PC-3 (cell line): Measurements from ENCODE around the gene LPIN1. TPM values are rescaled to one million over a fixed set of nuclear protein-coding genes. Genes with fewer than 3 reads are reported as not detected.
"Not testable (repeated sequence)": the region's sequence is repeated elsewhere in the genome, so short reads cannot be mapped to it uniquely, and the experiment has no call there.

ENCODE experiments used
- ATAC-seq: fragments of 200-7000 bp; cut with Tn5 transposase; 2 replicates; pipeline ENCODE4 v1.9.1; 2020; ENCODE audit warnings: mild to moderate bottlenecking, moderate library complexity
- BruUV-seq: library from RNA; stranded (reverse); fragments of 400-500 nt; replicated peaks from 2 replicates; lab custom pipeline; 2021; lab: Mats Ljungman, UMichigan
- CTCF ChIA-PET: fragments of 300-600 bp; sonication (Branson Sonifier 250); formaldehyde crosslinking; loops from one replicate; lab custom pipeline; 2022; ENCODE audit warnings: antibody characterized with exemption; lab: Charles Lee
- POLR2A ChIA-PET: fragments of 300-600 bp; sonication (Branson Sonifier 250); formaldehyde crosslinking; loops from one replicate; lab custom pipeline; 2022; ENCODE audit warnings: antibody characterized with exemption; ENCODE audit not compliant: unreplicated experiment; lab: Charles Lee
- DNase-seq: peaks from one replicate; pipeline ENCODE4 v3.0.0-alpha.2; 2015
- H2AFZ ChIP-seq: fragments of 300-600 bp; sonication (generic); 2 replicates; pipeline ENCODE4 v1.6.0; 2016; ENCODE audit warnings: antibody characterized with exemption, low read length
- H3F3A ChIP-seq: fragments of 300-600 bp; sonication (generic); one replicate; pipeline ENCODE4 v1.6.0; 2017; ENCODE audit warnings: antibody characterized with exemption, low read length, control low read depth, mild to moderate bottlenecking; ENCODE audit not compliant: unreplicated experiment
- H3K27ac ChIP-seq: fragments of 300-600 bp; sonication (generic); 2 replicates; pipeline ENCODE4 v1.5.1; 2016; ENCODE audit warnings: mild to moderate bottlenecking, low read length
- H3K27me3 ChIP-seq: fragments of 300-600 bp; sonication (generic); 2 replicates; pipeline ENCODE4 v1.6.1; 2016; ENCODE audit warnings: low read length, mixed read lengths
- H3K36me3 ChIP-seq: fragments of 300-600 bp; sonication (generic); 2 replicates; pipeline ENCODE4 v1.6.1; 2016; ENCODE audit warnings: low read depth, mixed run types, low read length, mixed read lengths
- H3K4me1 ChIP-seq: fragments of 300-600 bp; sonication (generic); 2 replicates; pipeline ENCODE4 v1.5.1; 2016; ENCODE audit warnings: low read length; ENCODE audit not compliant: insufficient read depth
- H3K4me2 ChIP-seq: fragments of 300-600 bp; sonication (generic); 2 replicates; pipeline ENCODE4 v1.6.0; 2016; ENCODE audit warnings: low read length
- H3K4me3 ChIP-seq: fragments of 300-600 bp; sonication (generic); 2 replicates; pipeline ENCODE4 v1.5.1; 2016; ENCODE audit warnings: mild to moderate bottlenecking, low read length, mixed read lengths
- H3K79me2 ChIP-seq: fragments of 300-600 bp; sonication (generic); 2 replicates; pipeline ENCODE4 v1.6.1; 2017; ENCODE audit warnings: low read length, mixed read lengths
- H3K9ac ChIP-seq: fragments of 300-600 bp; sonication (generic); 2 replicates; pipeline ENCODE4 v1.6.0; 2016; ENCODE audit warnings: mild to moderate bottlenecking, low read length
- H3K9me2 ChIP-seq: fragments of 300-600 bp; sonication (generic); replicated peaks from 2 replicates; pipeline ENCODE4 v1.6.1; 2016; ENCODE audit warnings: mixed run types, low read length, mixed read lengths
- H3K9me3 ChIP-seq: fragments of 300-600 bp; sonication (generic); 2 replicates; pipeline ENCODE4 v1.6.1; 2016; ENCODE audit warnings: low read length, mixed read lengths
- H4K20me1 ChIP-seq: fragments of 300-600 bp; sonication (generic); 2 replicates; pipeline ENCODE4 v1.6.1; 2016; ENCODE audit warnings: low read length, mixed read lengths
- CTCF ChIP-seq: fragments of 300-600 bp; sonication (generic); conservative IDR thresholded peaks from 2 replicates; pipeline ENCODE4 v1.5.1; 2017; ENCODE audit warnings: antibody characterized with exemption, low read depth, mild to moderate bottlenecking, low read length
- EZH2 ChIP-seq: fragments of 300-600 bp; sonication (generic); IDR thresholded peaks from one replicate; pipeline ENCODE4 v1.6.1; 2017; ENCODE audit warnings: antibody characterized with exemption, mild to moderate bottlenecking, low read length; ENCODE audit not compliant: unreplicated experiment
- EZH2phosphoT487 ChIP-seq: fragments of 300-600 bp; sonication (generic); IDR thresholded peaks from 2 replicates; pipeline ENCODE4 v1.6.1; 2018; ENCODE audit warnings: mild to moderate bottlenecking, antibody characterized with exemption, low read length, borderline replicate concordance
- intact Hi-C: fragments of 100-400 bp; cut with micrococcal nuclease; formaldehyde crosslinking; loops from 2 replicates; pipeline ENCODE4 v1.9.0; 2023
- total RNA-seq: library from RNA; depleted of rRNA; stranded (reverse); fragments of >200 nt; gene quantifications from 2 replicates; pipeline ENCODE4 v1.2.3, GENCODE V29; 2014

The LPIN1 gene
- total RNA-seq, 1 experiment from 2014 or later = 40.9 TPM

- H3K36me3 ChIP-seq, H3K9me2 ChIP-seq, H3K4me1 ChIP-seq, POLR2A ChIA-PET, intact Hi-C loops, DNase-seq, H3F3A ChIP-seq, H3K9ac ChIP-seq, H3K79me2 ChIP-seq, H4K20me1 ChIP-seq, H2AFZ ChIP-seq, H3K27me3 ChIP-seq, H3K9me3 ChIP-seq, H3K4me3 ChIP-seq, CTCF ChIA-PET, BruUV-seq, H3K4me2 ChIP-seq, H3K27ac ChIP-seq, ATAC-seq: not testable (repeated sequence)
Measured at GRCh38 chr2:11847935-11848334, 101.5 kb downstream of the LPIN1 start.

DNA sequence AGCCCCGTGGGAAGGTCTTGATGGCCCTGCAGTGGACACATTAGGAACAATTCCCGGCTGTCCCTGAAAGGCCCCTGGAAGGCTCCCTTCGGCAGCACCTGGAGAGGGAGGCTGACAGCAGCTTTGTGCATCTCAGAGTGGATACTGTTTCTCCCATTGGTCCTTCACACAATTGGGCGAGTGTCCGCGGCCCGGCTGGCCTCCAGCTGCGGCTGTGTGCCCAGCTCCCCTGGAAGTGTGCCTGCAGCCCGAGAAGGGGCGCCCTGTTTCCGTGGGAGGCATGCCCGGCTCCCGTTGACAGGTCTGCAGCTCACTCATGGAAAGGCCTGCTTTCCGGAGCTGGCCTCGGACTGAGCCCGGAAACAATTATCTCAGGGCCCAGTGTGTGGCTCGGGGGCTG lies 103.7 kb downstream of the LPIN1 start:
- no peaks in the 10 kb centered on the region for H3F3A ChIP-seq
- H3K36me3 ChIP-seq = no peaks in the 10 kb centered on the region
- no peak overlapping the region for H3K4me3 ChIP-seq
- H3K9ac ChIP-seq = no peak overlapping the region
- no peak overlapping the region for H3K27ac ChIP-seq
- POLR2A ChIA-PET = no interaction called here
- H3K79me2 ChIP-seq = no peaks in the 10 kb centered on the region
- no peak overlapping the region for H2AFZ ChIP-seq
- no TSS peak for BruUV-seq
- H4K20me1 ChIP-seq = no peaks in the 10 kb centered on the region
- H3K9me2 ChIP-seq = no peaks in the 10 kb centered on the region
- no peaks in the 10 kb centered on the region for H3K27me3 ChIP-seq
- ATAC-seq (no peak), DNase-seq (no peak)
- H3K9me3 ChIP-seq = 0 out of 2 replicates have a peak, but pooled peaks cover 9% of the 10 kb centered on the region
- CTCF ChIA-PET = no interaction called here
- no peak for TF ChIP-seq CTCF
- TF ChIP-seq EZH2phosphoT487 = no peak
- TF ChIP-seq EZH2 = no peak
- no peaks in the 10 kb centered on the region for H3K4me1 ChIP-seq
- intact Hi-C loops = no loop called here
- no peak overlapping the region for H3K4me2 ChIP-seq

DNA sequence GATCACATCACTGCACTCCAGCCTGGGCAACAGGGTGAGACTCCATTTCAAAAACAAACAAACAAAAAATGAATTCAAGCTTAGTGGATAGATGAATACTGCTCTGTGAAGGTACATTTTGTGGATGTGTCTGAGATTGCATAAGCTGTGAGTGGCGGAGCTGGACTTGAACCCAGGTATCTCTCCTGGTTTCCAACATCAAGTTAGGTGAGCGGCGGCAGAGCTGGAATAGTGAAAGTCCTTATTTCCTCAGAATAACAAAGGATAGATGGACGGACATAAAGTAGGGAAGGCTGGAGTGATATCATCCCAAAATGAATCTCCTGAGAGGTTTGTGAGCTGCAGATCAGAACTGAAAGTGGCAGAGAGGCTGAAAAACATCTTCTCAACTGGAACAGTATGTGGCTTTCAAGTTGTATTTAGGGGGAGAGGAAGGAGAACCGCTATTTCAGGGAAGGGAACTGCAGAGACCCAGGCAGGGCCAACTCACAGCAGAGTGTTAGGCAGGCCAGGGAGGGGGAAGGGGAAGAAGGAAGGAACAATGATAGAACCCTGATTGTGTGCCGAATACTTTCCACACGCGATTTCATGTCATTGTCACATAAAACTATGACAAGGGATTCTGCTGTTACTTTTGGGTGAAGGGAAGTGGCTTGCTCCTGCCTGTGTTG lies 106.2 kb downstream of the LPIN1 start:
- intact Hi-C loops = no loop called here
- no peaks in the 10 kb centered on the region for H3K9me2 ChIP-seq
- 0 out of 2 replicates have a peak, but pooled peaks cover 6% of the 10 kb centered on the region for H3K9me3 ChIP-seq
- ATAC-seq (no peak), DNase-seq (no peak)
- H3K27ac ChIP-seq = no peak overlapping the region
- ChIA-PET CTCF (no interaction called here), POLR2A (no interaction called here)
- H3K9ac ChIP-seq = no peak overlapping the region
- no peak overlapping the region for H3K4me3 ChIP-seq
- TF ChIP-seq CTCF (no peak), EZH2phosphoT487 (no peak), EZH2 (no peak)
- BruUV-seq = no TSS peak
- H2AFZ ChIP-seq = no peak overlapping the region
- no peak overlapping the region for H3K4me2 ChIP-seq
- no peaks in the 10 kb centered on the region for H3K27me3 ChIP-seq
- H3K36me3 ChIP-seq = no peaks in the 10 kb centered on the region
- no peaks in the 10 kb centered on the region for H3K4me1 ChIP-seq
- no peaks in the 10 kb centered on the region for H4K20me1 ChIP-seq
- no peaks in the 10 kb centered on the region for H3K79me2 ChIP-seq
- H3F3A ChIP-seq = no peaks in the 10 kb centered on the region
